H9 (cell line): ENCODE measurements around the gene MRPL45. TPM values are rescaled to one million over a fixed set of nuclear protein-coding genes. Genes with fewer than 3 reads are reported as not detected.

Experiments used
- DNase-seq: peaks from one replicate; pipeline ENCODE4 v3.0.0-alpha.2; 2017
- H2AFZ ChIP-seq: one replicate; pipeline ENCODE4 v1.6.1; 2013; ENCODE audit warnings: mild to moderate bottlenecking, low read length, control low read depth, moderate library complexity
- H2AK5ac ChIP-seq: 2 replicates; pipeline ENCODE4 v1.6.1; 2013; ENCODE audit warnings: low read length, control low read depth, mixed read lengths; ENCODE audit not compliant: insufficient read length
- H2BK120ac ChIP-seq: one replicate; pipeline ENCODE4 v1.6.1; 2013; ENCODE audit warnings: low read depth, mild to moderate bottlenecking, low read length, control low read depth, inconsistent platforms; ENCODE audit not compliant: poor library complexity, severe bottlenecking
- H2BK12ac ChIP-seq: 2 replicates; pipeline ENCODE4 v1.6.1; 2013; ENCODE audit warnings: low read length, control low read depth, mixed read lengths, low read depth; ENCODE audit not compliant: insufficient read length
- H2BK15ac ChIP-seq: 2 replicates; pipeline ENCODE4 v1.6.1; 2013; ENCODE audit warnings: low read depth, low read length, control low read depth
- H2BK20ac ChIP-seq: one replicate; pipeline ENCODE4 v1.6.1; 2013; ENCODE audit warnings: low read depth, mild to moderate bottlenecking, low read length, control low read depth, inconsistent platforms; ENCODE audit not compliant: poor library complexity, severe bottlenecking
- H2BK5ac ChIP-seq: 2 replicates; pipeline ENCODE4 v1.6.1; 2013; ENCODE audit warnings: low read length, control low read depth, mixed read lengths; ENCODE audit not compliant: insufficient read length
- H3K14ac ChIP-seq: 2 replicates; pipeline ENCODE4 v1.6.1; 2013; ENCODE audit warnings: low read length, control low read depth; ENCODE audit not compliant: insufficient read depth
- H3K18ac ChIP-seq: 2 replicates; pipeline ENCODE4 v1.6.1; 2013; ENCODE audit warnings: low read depth, mild to moderate bottlenecking, mixed read lengths, low read length, control low read depth; ENCODE audit not compliant: insufficient read length
- H3K23ac ChIP-seq: 2 replicates; pipeline ENCODE4 v1.6.1; 2013; ENCODE audit warnings: low read length, control low read depth, mixed read lengths, low read depth; ENCODE audit not compliant: insufficient read length
- H3K23me2 ChIP-seq: 2 replicates; pipeline ENCODE4 v1.6.1; 2013; ENCODE audit warnings: low read depth, mild to moderate bottlenecking, mixed read lengths, low read length, control low read depth; ENCODE audit not compliant: insufficient read length, poor library complexity, severe bottlenecking
- H3K27ac ChIP-seq: 2 replicates; pipeline ENCODE4 v1.5.1; 2013; ENCODE audit warnings: low read length, control low read depth, mixed read lengths, low read depth; ENCODE audit not compliant: insufficient read length
- H3K27me3 ChIP-seq: 2 replicates; pipeline ENCODE4 v1.6.1; 2013; ENCODE audit warnings: low read length, control low read depth, inconsistent platforms; ENCODE audit not compliant: insufficient read depth
- H3K4ac ChIP-seq: 2 replicates; pipeline ENCODE4 v1.6.1; 2013; ENCODE audit warnings: low read depth, mild to moderate bottlenecking, control low read depth, inconsistent platforms, low read length, moderate library complexity
- H3K4me1 ChIP-seq: 2 replicates; pipeline ENCODE4 v1.6.1; 2013; ENCODE audit warnings: low read length, control low read depth, inconsistent platforms; ENCODE audit not compliant: insufficient read depth
- H3K4me2 ChIP-seq: 2 replicates; pipeline ENCODE4 v1.6.1; 2013; ENCODE audit warnings: low read length, control low read depth, mixed read lengths; ENCODE audit not compliant: insufficient read length, insufficient read depth
- H3K56ac ChIP-seq: 2 replicates; pipeline ENCODE4 v1.6.1; 2013; ENCODE audit warnings: low read depth, mild to moderate bottlenecking, mixed read lengths, low read length, control low read depth; ENCODE audit not compliant: insufficient read length
- H3K79me1 ChIP-seq: 2 replicates; pipeline ENCODE4 v1.6.1; 2013; ENCODE audit warnings: low read depth, mild to moderate bottlenecking, moderate library complexity, low read length, control low read depth, inconsistent platforms; ENCODE audit not compliant: insufficient read depth, poor library complexity, severe bottlenecking
- H3K79me2 ChIP-seq: 2 replicates; pipeline ENCODE4 v1.6.1; 2013; ENCODE audit warnings: low read length, control low read depth, inconsistent platforms; ENCODE audit not compliant: insufficient read depth
- H3K9ac ChIP-seq: 2 replicates; pipeline ENCODE4 v1.6.1; 2013; ENCODE audit warnings: low read length, control low read depth, mixed read lengths; ENCODE audit not compliant: insufficient read length; ENCODE audit errors: extremely low read depth
- H3K9me3 ChIP-seq: one replicate; pipeline ENCODE4 v1.6.1; 2013; ENCODE audit warnings: low read depth, low read length, inconsistent platforms; ENCODE audit not compliant: control insufficient read depth
- H3T11ph ChIP-seq: one replicate; pipeline ENCODE4 v1.6.1; 2013; ENCODE audit warnings: mild to moderate bottlenecking, low read length, control low read depth, inconsistent platforms
- H4K20me1 ChIP-seq: one replicate; pipeline ENCODE4 v1.6.1; 2013; ENCODE audit not compliant: control insufficient read depth, insufficient read length, insufficient read depth
- H4K5ac ChIP-seq: 2 replicates; pipeline ENCODE4 v1.6.1; 2013; ENCODE audit warnings: low read depth, mild to moderate bottlenecking, mixed read lengths, low read length, control low read depth; ENCODE audit not compliant: insufficient read length
- H4K8ac ChIP-seq: replicated peaks from 2 replicates; pipeline ENCODE4 v1.6.1; 2013; ENCODE audit warnings: low read length, control low read depth, mixed read lengths, low read depth; ENCODE audit not compliant: insufficient read length
- H4K91ac ChIP-seq: 2 replicates; pipeline ENCODE4 v1.6.1; 2013; ENCODE audit warnings: low read depth, mild to moderate bottlenecking, moderate library complexity, mixed read lengths, low read length, control low read depth; ENCODE audit not compliant: insufficient read length
- H3K27ac Mint-ChIP-seq, 3 experiments: 2 replicates in 2 of 3; 3 replicates in 1 of 3; pipeline ENCODE4 v1.8.0; 2020 to 2021; ENCODE audit warnings: mixed read lengths in 3 of 3, mild to moderate bottlenecking in 1 of 3, moderate library complexity in 1 of 3
- H3K27me3 Mint-ChIP-seq: 2 replicates; pipeline ENCODE4 v1.8.0; 2021; ENCODE audit warnings: low read depth, mild to moderate bottlenecking, moderate library complexity, mixed read lengths
- H3K36me3 Mint-ChIP-seq, 3 experiments: 2 replicates in 2 of 3; 3 replicates in 1 of 3; pipeline ENCODE4 v1.8.0; 2020 to 2021; ENCODE audit warnings: low read depth in 3 of 3, mixed read lengths in 3 of 3; ENCODE audit not compliant: insufficient read depth in 1 of 3
- H3K4me1 Mint-ChIP-seq, 2 experiments: 2 replicates each; pipeline ENCODE4 v1.8.0; 2020; ENCODE audit warnings: mixed read lengths in 2 of 2
- H3K4me3 Mint-ChIP-seq, 2 experiments: 2 replicates in 1 of 2; 3 replicates in 1 of 2; pipeline ENCODE4 v1.8.0; 2020 to 2021; ENCODE audit warnings: mild to moderate bottlenecking in 2 of 2, mixed read lengths in 2 of 2, moderate library complexity in 1 of 2
- H3K9me3 Mint-ChIP-seq, 2 experiments: 2 replicates in 1 of 2; 3 replicates in 1 of 2; pipeline ENCODE4 v1.8.0; 2020; ENCODE audit warnings: mild to moderate bottlenecking in 2 of 2, mixed read lengths in 2 of 2, moderate library complexity in 1 of 2
- CTCF ChIP-seq: fragments of 200-600 bp; sonication (generic); conservative IDR thresholded peaks from 3 replicates; pipeline ENCODE4 v1.8.0; 2021; ENCODE audit warnings: antibody characterized with exemption, mild to moderate bottlenecking
- WGBS: extraction: QIAGEN DNeasy Blood & Tissue Kit; methylation state at CpG from one replicate; pipeline ENCODE4 v1.1.7; 2013; ENCODE audit warnings: missing lambda C conversion rate, low lambda C conversion rate, mixed read lengths; ENCODE audit not compliant: insufficient read length; ENCODE audit errors: extremely low coverage; 5-methylcytosine and 5-hydroxymethylcytosine counted together
- total RNA-seq: library from RNA; stranded (reverse); gene quantifications from 2 replicates; pipeline ENCODE4 v1.2.1, GENCODE V29; 2021

MRPL45 gene
- total RNA-seq, 1 experiment from 2014 or later, result 59.9 TPM

DNA sequence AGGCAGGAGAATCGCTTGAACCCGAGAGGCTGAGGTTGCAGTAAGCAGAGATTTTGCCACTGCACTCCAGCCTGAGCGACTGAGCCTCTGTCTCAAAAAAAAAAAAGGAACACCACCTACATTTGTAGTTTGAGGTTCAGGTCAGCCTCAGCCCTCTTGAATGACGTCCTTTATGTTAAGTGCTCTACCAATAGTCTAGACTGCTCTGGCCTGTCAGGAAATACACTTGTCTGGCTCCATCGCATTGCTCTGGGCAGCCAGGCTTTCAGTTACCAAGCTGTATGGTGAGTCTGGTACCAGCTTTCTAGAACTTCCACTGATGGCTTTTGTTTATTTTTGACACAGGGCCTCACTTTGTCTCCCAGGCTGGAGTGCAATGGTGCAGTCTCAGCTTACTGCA, 66.0 kb downstream of the MRPL45 start:
- Histone ChIP-seq H2BK12ac (no peak overlapping the region), H4K5ac (no peak overlapping the region), H3T11ph (no peak overlapping the region), H3K4me2 (no peak overlapping the region), H2BK120ac (no peak overlapping the region), H3K23ac (no peak overlapping the region), H3K14ac (no peak overlapping the region), H2AFZ (no peak overlapping the region), H2BK5ac (no peak overlapping the region), H3K4ac (no peak overlapping the region), H3K27ac (no peak overlapping the region), H3K79me1 (no peaks in the 10 kb centered on the region), H2AK5ac (no peak overlapping the region), H3K79me2 (no peaks in the 10 kb centered on the region), H4K8ac (no peak overlapping the region), H3K4me1 (peaks cover 5% of the 10 kb centered on the region; the same call in 1 of the 2 replicates), H2BK20ac (no peak overlapping the region), H2BK15ac (no peak overlapping the region), H3K56ac (no peak overlapping the region), H3K18ac (no peak overlapping the region), H4K91ac (no peak overlapping the region), H3K27me3 (no peaks in the 10 kb centered on the region), H3K9me3 (no peaks in the 10 kb centered on the region), H3K23me2 (no peaks in the 10 kb centered on the region), H3K9ac (no peak overlapping the region), H4K20me1 (no peaks in the 10 kb centered on the region)
- WGBS, result no CpG with 5 or more reads among the region's 5 CpGs
- Mint-ChIP-seq H3K4me3 (no peak overlapping the region), H3K27me3 (no peaks in the 10 kb centered on the region), H3K36me3 (peaks cover 7 to 16% (median 16%) of the 10 kb centered on the region in 3 experiments; a peak in 5 of 7 replicates), H3K9me3 (no peaks in the 10 kb centered on the region), H3K4me1 (peaks cover 14 to 23% of the 10 kb centered on the region in 2 experiments), H3K27ac (peak overlapping the region in 1 of 3 experiments; percentile 18; a peak in 1 of 7 replicates)
- TF ChIP-seq CTCF, result no peak
- DNase-seq, result no peak
